Neural progenitor cell (in vitro differentiated cells): ENCODE results near the gene PLCD3. TPM values are rescaled to one million over a fixed set of nuclear protein-coding genes. Genes with fewer than 3 reads are reported as not detected.

Source experiments
- DNase-seq: peaks from one replicate; pipeline ENCODE4 v3.0.0-alpha.2; 2016; ENCODE audit warnings: low spot score
- H2AFZ ChIP-seq: fragments of 200-600 bp; sonication (generic); replicated peaks from 2 replicates; pipeline ENCODE4 v1.6.1; 2016; ENCODE audit warnings: antibody characterized with exemption
- H3F3A ChIP-seq: fragments of 200-600 bp; sonication (generic); 2 replicates; pipeline ENCODE4 v1.6.1; 2016; ENCODE audit warnings: antibody characterized with exemption, low read depth
- H3K27ac ChIP-seq: fragments of 200-600 bp; sonication (generic); 2 replicates; pipeline ENCODE4 v1.5.1; 2016; ENCODE audit warnings: mild to moderate bottlenecking
- H3K27me3 ChIP-seq: fragments of 200-600 bp; sonication (generic); 2 replicates; pipeline ENCODE4 v1.6.1; 2016; ENCODE audit warnings: mild to moderate bottlenecking, moderate library complexity
- H3K36me3 ChIP-seq: fragments of 200-600 bp; sonication (generic); 2 replicates; pipeline ENCODE4 v1.5.1; 2016
- H3K4me1 ChIP-seq: fragments of 200-600 bp; sonication (generic); 2 replicates; pipeline ENCODE4 v1.6.1; 2016; ENCODE audit warnings: mixed run types
- H3K4me2 ChIP-seq: fragments of 200-600 bp; sonication (generic); 2 replicates; pipeline ENCODE4 v1.6.1; 2016
- H3K4me3 ChIP-seq: fragments of 200-600 bp; sonication (generic); 2 replicates; pipeline ENCODE4 v1.5.1; 2016
- H3K79me2 ChIP-seq: fragments of 200-600 bp; sonication (generic); 2 replicates; pipeline ENCODE4 v1.6.1; 2016; ENCODE audit warnings: low read depth
- H3K9ac ChIP-seq: fragments of 200-600 bp; sonication (generic); 2 replicates; pipeline ENCODE4 v1.6.1; 2016
- H3K9me3 ChIP-seq: fragments of 200-600 bp; sonication (generic); 2 replicates; pipeline ENCODE4 v1.5.1; 2016; ENCODE audit warnings: low read depth
- H4K20me1 ChIP-seq: fragments of 200-600 bp; sonication (generic); 2 replicates; pipeline ENCODE4 v1.6.1; 2016; ENCODE audit warnings: low read depth
- H3K27ac Mint-ChIP-seq: 3 replicates; pipeline ENCODE4 v1.8.0; 2021; ENCODE audit warnings: mixed read lengths
- H3K27me3 Mint-ChIP-seq: 2 replicates; pipeline ENCODE4 v1.8.0; 2022; ENCODE audit warnings: low read depth, mild to moderate bottlenecking, inconsistent platforms, moderate library complexity, mixed read lengths; ENCODE audit not compliant: insufficient read depth
- H3K36me3 Mint-ChIP-seq: 3 replicates; pipeline ENCODE4 v1.8.0; 2021; ENCODE audit warnings: mixed read lengths
- H3K4me1 Mint-ChIP-seq: 3 replicates; pipeline ENCODE4 v1.8.0; 2021; ENCODE audit warnings: mixed read lengths
- H3K4me3 Mint-ChIP-seq: 3 replicates; pipeline ENCODE4 v1.8.0; 2021; ENCODE audit warnings: mild to moderate bottlenecking, moderate library complexity, mixed read lengths
- H3K9me3 Mint-ChIP-seq: 3 replicates; pipeline ENCODE4 v1.8.0; 2020; ENCODE audit warnings: mixed read lengths
- EZH2 ChIP-seq: fragments of 200-600 bp; sonication (generic); IDR thresholded peaks from 2 replicates; pipeline ENCODE4 v1.6.1; 2017; ENCODE audit warnings: antibody characterized with exemption, mild to moderate bottlenecking, moderate library complexity
- EZH2phosphoT487 ChIP-seq: fragments of 200-600 bp; sonication (generic); IDR thresholded peaks from 2 replicates; pipeline ENCODE4 v1.6.1; 2017; ENCODE audit warnings: antibody characterized with exemption
- total RNA-seq: library from RNA; depleted of rRNA; stranded (reverse); fragments of >200 nt; gene quantifications from 2 replicates; pipeline ENCODE4 v1.2.3, GENCODE V29; 2015; ENCODE audit warnings: low replicate concordance
- TF ChIP-seq, protein P1 (sequence below): fragments of 200-600 bp; sonication (generic); IDR thresholded peaks from 2 replicates; pipeline ENCODE4 v1.5.1; 2017; ENCODE audit warnings: antibody characterized with exemption, mild to moderate bottlenecking

Gene PLCD3
- total RNA-seq, 1 donor from 2014 or later, result 16.0 TPM

DNA sequence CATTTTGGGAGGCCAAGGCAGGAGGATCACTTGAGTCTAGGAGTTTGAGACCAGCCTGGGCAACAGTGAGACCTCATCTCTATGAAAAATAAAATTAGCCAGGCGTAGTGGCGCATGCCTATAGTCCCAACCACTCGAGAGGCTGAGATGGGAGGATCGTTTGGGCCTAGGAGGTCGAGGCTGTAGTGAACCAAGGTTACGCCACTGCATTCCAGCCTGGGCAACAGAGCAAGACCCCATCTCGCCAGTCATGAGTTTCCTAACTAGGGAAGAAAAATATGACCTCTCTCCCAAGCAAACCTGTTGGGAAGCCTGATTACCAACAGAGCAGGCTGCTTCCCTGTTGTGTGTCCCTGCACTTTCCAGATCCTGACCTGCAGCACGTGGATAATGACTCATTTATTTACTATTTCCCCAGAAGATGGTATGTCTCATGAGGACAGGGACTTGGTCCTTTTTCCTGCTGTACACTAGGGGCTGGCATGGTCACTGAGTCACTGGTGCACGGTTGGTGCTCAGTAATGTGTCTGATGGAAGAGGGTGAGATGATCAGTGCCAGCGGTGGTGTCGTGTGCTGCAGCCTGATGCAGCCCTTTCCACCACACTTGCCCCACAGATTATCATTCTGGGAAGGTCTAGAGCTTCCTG lies 40.4 kb downstream of the PLCD3 start:
- Mint-ChIP-seq H3K4me1 (peaks cover 3% of the 10 kb centered on the region), H3K27ac (no peak overlapping the region), H3K4me3 (no peak overlapping the region), H3K27me3 (peaks cover 8% of the 10 kb centered on the region), H3K9me3 (no peaks in the 10 kb centered on the region), H3K36me3 (peaks cover 39% of the 10 kb centered on the region)
- Histone ChIP-seq H3K79me2 (no peaks in the 10 kb centered on the region), H3K27me3 (no peaks in the 10 kb centered on the region), H3K4me1 (no peaks in the 10 kb centered on the region), H3K36me3 (peaks cover 3% of the 10 kb centered on the region), H2AFZ (no peak overlapping the region), H3F3A (no peaks in the 10 kb centered on the region), H3K9ac (no peak overlapping the region), H4K20me1 (peaks cover 10% of the 10 kb centered on the region), H3K9me3 (no peaks in the 10 kb centered on the region), H3K27ac (no peak overlapping the region), H3K4me3 (no peak overlapping the region), H3K4me2 (no peak overlapping the region)
- TF ChIP-seq, protein P1, sequence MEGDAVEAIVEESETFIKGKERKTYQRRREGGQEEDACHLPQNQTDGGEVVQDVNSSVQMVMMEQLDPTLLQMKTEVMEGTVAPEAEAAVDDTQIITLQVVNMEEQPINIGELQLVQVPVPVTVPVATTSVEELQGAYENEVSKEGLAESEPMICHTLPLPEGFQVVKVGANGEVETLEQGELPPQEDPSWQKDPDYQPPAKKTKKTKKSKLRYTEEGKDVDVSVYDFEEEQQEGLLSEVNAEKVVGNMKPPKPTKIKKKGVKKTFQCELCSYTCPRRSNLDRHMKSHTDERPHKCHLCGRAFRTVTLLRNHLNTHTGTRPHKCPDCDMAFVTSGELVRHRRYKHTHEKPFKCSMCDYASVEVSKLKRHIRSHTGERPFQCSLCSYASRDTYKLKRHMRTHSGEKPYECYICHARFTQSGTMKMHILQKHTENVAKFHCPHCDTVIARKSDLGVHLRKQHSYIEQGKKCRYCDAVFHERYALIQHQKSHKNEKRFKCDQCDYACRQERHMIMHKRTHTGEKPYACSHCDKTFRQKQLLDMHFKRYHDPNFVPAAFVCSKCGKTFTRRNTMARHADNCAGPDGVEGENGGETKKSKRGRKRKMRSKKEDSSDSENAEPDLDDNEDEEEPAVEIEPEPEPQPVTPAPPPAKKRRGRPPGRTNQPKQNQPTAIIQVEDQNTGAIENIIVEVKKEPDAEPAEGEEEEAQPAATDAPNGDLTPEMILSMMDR, result no peak
- TF ChIP-seq EZH2phosphoT487, result no peak
- no peak for TF ChIP-seq EZH2
- no peak for DNase-seq

DNA sequence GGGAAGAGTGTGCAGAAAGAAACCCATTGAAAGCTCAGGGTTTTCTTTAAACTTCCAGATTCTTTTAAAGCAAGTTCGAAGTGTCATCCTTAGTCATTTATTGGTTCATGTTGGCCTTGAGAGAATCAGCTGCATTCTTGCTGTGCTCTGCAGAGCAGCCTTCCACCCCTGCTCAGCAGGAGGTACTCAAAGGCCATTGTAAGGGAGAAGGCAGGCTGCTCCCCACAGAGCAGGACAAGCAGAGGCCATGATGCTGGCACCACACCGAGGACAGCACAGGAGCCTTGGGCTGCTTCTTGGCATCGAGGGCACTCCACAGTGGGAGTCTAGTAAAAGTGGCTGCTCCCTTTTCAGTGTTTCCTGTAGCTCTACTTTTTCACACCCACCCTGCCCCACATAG lies 41.6 kb downstream of the PLCD3 start:
- Histone ChIP-seq H2AFZ (no peak overlapping the region), H3F3A (no peaks in the 10 kb centered on the region), H3K79me2 (no peaks in the 10 kb centered on the region), H3K4me1 (no peaks in the 10 kb centered on the region), H3K4me3 (no peak overlapping the region), H3K4me2 (no peak overlapping the region), H3K9me3 (no peaks in the 10 kb centered on the region), H3K27me3 (no peaks in the 10 kb centered on the region), H3K27ac (no peak overlapping the region), H3K36me3 (no peaks in the 10 kb centered on the region), H3K9ac (no peak overlapping the region), H4K20me1 (peaks cover 3% of the 10 kb centered on the region)
- Mint-ChIP-seq H3K27ac (peak overlapping the region; percentile 72), H3K4me1 (peaks cover 3% of the 10 kb centered on the region), H3K9me3 (no peaks in the 10 kb centered on the region), H3K27me3 (peaks cover 6% of the 10 kb centered on the region), H3K4me3 (no peak overlapping the region), H3K36me3 (peaks cover 34% of the 10 kb centered on the region)
- no peak for DNase-seq
- TF ChIP-seq, protein P1, result no peak
- TF ChIP-seq EZH2, result no peak
- no peak for TF ChIP-seq EZH2phosphoT487

DNA sequence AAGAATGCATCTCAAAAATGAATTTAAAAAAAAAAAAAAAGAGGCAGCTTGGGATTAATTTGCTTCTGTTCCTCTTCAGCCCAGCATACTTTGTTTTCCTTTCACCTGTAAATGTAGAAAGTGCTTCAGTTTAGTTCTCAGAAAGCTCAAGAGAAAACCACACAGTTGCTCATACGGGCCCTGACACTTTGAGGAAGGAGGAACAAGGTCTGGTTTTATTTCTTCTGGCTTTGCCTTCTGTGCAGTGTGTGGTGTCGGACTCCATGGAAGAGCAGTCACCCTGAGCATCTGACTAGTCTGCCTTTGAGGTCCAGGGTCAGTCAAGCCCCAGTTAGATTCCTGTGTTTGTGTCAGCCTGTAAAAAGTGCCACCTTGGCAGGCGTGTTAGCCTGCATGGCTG lies 43.6 kb downstream of the PLCD3 start:
- Histone ChIP-seq H3K36me3 (no peaks in the 10 kb centered on the region), H3K4me1 (no peaks in the 10 kb centered on the region)

More for the DNA sequence above, 43.6 kb downstream of the PLCD3 start:
- Mint-ChIP-seq H3K4me3 (no peak overlapping the region), H3K36me3 (peaks cover 32% of the 10 kb centered on the region), H3K27me3 (peaks cover 6% of the 10 kb centered on the region), H3K4me1 (peaks cover 3% of the 10 kb centered on the region), H3K27ac (peak overlapping the region; percentile 2), H3K9me3 (no peaks in the 10 kb centered on the region)
- Histone ChIP-seq H3F3A (no peaks in the 10 kb centered on the region), H3K4me2 (no peak overlapping the region), H3K4me3 (no peak overlapping the region), H2AFZ (no peak overlapping the region), H3K27me3 (no peaks in the 10 kb centered on the region), H3K27ac (no peak overlapping the region), H3K9ac (no peak overlapping the region), H4K20me1 (no peaks in the 10 kb centered on the region), H3K79me2 (no peaks in the 10 kb centered on the region), H3K9me3 (no peaks in the 10 kb centered on the region)
- TF ChIP-seq, protein P1, result no peak
- TF ChIP-seq EZH2phosphoT487 (no peak), EZH2 (no peak)
- no peak for DNase-seq
